ENCODE data around the gene KLHL25.

Gene KLHL25

GRCh38 chr15:85757939-85758654 is 36.6 kb downstream of the KLHL25 start:
- no peak for DNase-seq

- no peak for DNase-seq
Observed at GRCh38 chr15:85757073-85757938, 37.4 kb downstream of the KLHL25 start.

- DNase-seq: no peak
Observed at GRCh38 chr15:85756411-85757072, 38.2 kb downstream of the KLHL25 start.

DNA sequence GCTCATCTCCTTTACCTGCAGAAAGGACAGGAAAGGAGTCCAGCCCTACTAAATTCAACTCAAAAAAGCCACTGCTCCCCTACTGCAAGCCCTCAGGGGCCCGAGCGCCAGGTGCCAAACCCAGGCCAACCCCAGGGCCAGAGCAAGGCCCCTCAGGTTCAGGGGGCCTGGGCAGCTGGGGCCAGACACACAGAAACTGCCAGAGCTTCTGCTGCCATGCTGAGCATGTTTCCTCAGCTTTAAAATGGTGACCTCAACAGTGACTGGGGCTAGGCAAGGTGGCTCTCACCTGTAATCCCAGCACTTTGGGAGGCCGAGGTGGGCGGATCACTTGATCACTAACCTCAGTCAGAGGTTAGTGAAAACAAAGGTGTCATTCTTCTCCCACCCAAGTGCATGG is 38.8 kb downstream of the KLHL25 start:
- DNase-seq: no peak

- no peak for DNase-seq
Observed at GRCh38 chr15:85755471-85755870, 39.3 kb downstream of the KLHL25 start.

DNA sequence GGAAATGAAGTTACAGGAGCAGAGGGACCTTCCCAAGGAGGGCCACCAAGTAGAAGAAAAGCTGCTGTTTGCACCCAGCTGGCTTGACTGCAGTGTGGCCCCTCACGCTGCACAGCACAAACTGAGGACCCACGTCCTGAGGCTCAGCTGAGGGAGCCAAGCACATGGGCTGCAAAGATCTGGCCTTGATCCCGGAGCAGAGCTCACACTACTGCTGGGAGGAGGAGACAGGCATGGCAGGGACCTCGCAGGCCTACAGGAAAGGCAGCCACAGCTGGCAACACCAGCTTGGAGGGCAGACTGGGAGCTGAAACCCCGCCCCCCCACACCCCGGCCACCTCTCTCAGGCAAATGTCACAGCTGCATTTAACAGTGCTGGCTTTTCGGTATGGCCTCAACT is 39.7 kb downstream of the KLHL25 start:
- DNase-seq: peak; percentile 24

GRCh38 chr15:85753791-85754452 is 40.8 kb downstream of the KLHL25 start:
- DNase-seq: no peak

DNA sequence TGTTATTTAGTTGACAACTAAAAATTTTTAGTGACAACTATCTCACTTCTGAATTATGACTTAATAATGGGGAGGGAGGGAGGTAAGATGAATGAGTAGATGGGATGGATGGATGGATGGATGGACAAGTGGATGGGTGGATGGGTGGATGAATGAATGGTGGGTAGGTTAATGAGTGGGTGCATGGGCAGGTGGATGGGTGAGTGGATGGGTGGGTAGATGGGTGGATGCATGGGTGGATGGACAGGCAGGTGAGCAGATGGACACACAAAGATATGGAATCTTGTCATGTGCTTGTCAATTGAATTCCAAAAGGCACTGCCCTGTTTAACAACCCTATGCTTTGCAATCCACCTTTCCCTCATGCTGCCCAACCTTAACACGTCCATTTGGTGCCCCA is 41.5 kb downstream of the KLHL25 start:
- no peak for DNase-seq

GRCh38 chr15:85752491-85752961 is 42.2 kb downstream of the KLHL25 start:
- DNase-seq: no peak

DNA sequence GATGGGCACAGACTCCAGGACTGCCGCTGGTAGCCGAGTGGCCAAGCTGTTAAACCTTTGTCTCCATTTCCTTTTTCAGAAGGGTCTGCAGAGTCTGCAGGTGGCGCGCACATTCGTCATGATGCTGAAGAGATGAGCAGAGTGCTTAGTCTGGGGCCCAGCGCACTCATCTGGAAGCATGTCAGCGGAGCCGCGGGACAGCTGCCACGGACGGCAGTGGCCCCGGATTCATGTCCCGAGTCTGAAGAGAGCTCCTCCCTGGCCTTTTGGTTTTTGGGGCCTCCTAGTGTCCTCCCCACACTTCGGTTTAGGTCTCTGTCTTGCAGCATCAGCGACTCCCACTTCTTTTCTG is 42.6 kb downstream of the KLHL25 start:
- DNase-seq: no peak

GRCh38 chr15:85751291-85752123 is 43.2 kb downstream of the KLHL25 start:
- DNase-seq: no peak

GRCh38 chr15:85750319-85751290 is 44.1 kb downstream of the KLHL25 start:
- peak; percentile 56 for DNase-seq

- peak; percentile 34 for DNase-seq
Observed at GRCh38 chr15:85749261-85750151, 45.2 kb downstream of the KLHL25 start.

DNA sequence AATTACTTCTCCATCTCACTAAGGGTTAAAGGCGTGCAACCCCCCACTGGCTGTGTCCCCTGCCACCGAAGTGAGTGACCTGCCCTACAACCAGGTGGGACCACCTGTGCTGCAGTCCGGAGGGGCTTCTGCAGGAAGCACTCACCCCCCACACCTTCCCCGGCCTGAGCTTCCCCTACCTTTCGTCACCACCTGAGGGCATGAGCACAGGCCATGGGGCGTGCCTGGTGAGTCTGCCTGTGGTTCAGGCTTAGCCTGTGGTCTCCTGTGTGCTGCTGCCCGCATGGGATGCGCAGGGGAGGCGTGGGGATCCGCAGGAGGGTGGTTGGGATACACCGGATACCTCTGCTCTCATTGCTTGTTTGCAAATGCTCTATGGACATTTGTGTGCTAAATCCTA is 46.0 kb downstream of the KLHL25 start:
- DNase-seq: no peak

DNA sequence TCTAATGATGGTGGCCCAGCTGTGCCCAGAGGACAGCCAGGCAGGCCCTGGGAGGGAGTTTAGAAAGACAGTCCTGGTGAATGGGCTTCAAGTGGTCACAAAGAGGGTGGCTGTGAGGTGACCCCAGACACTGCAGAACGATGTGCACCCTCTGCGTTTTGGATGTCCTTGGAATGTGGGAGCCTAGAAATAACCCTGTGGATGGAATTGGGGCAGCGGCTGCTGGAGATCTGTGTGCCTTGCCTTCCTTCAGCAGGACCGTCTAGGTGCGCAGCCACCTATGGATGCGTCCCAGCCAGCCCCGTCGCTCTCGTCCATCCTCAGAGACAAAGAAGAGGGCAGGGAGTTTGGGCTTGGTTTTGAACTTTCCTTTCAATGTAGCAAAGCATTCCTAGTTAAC is 46.5 kb downstream of the KLHL25 start:
- DNase-seq: no peak

DNA sequence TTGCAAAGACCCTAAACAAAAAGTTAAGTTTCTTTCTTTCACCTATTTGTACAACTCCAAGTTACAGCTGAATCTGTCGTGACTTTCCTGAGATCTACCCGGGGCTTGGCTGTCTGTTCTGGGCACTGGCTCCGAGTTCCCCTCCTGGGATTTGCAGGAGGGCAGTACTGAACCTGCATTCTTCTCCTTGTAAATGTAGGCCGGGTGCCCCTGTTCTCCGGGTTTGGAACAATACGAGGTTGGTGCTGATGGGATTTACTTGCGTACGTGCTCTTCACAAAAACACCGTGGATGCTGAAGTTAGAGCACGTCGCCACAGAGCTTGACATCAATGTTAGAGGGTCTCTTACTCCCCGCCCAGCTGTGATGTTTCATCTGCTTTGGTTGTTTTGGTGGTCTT is 48.1 kb downstream of the KLHL25 start:
- DNase-seq: no peak

- DNase-seq: no peak
Observed at GRCh38 chr15:85745525-85746150, 49.1 kb downstream of the KLHL25 start.

- DNase-seq: no peak
Observed at GRCh38 chr15:85745023-85745422, 49.7 kb downstream of the KLHL25 start.

- DNase-seq: no peak
Observed at GRCh38 chr15:85744579-85744978, 50.1 kb downstream of the KLHL25 start.

Measured in NCI-H446 treated with DMSO at 0.1 percent for 48 hours (cell line).